Fibroblast of the aortic adventitia (primary cell): ENCODE measurements around the gene PRKACB. TPM values are rescaled to one million over a fixed set of nuclear protein-coding genes. Genes with fewer than 3 reads are reported as not detected.
A peak's percentile ranks its signal among the peaks of the same experiment; 100 is the strongest.
"Not testable (repeated sequence)": the region's sequence is repeated elsewhere in the genome, so short reads cannot be mapped to it uniquely, and the experiment has no call there.

Experiments used
- DNase-seq: peaks from one replicate; pipeline ENCODE4 v3.0.0-alpha.2; 2010; ENCODE audit warnings: low read depth
- H3K4me3 ChIP-seq: 2 replicates; pipeline ENCODE4 v1.5.1; 2011; ENCODE audit warnings: low read depth, mild to moderate bottlenecking, control low read depth, low read length, moderate library complexity
- small RNA-seq: library from RNA; depleted of rRNA; stranded (forward); fragments of <200 nt; gene quantifications from one replicate; pipeline ENCODE3, GENCODE V24; 2012
- total RNA-seq: library from RNA; depleted of rRNA; stranded (reverse); fragments of >200 nt; gene quantifications from 2 replicates; pipeline ENCODE4 v1.2.3, GENCODE V29; 2012; ENCODE audit warnings: low replicate concordance
- TF ChIP-seq, protein P1 (sequence below): IDR thresholded peaks from 2 replicates; pipeline ENCODE4 v1.5.1; 2011; ENCODE audit warnings: mild to moderate bottlenecking, low read length, control low read depth, inconsistent platforms; ENCODE audit not compliant: insufficient read depth

PRKACB gene
- total RNA-seq, 1 donor = 30.3 TPM

DNA sequence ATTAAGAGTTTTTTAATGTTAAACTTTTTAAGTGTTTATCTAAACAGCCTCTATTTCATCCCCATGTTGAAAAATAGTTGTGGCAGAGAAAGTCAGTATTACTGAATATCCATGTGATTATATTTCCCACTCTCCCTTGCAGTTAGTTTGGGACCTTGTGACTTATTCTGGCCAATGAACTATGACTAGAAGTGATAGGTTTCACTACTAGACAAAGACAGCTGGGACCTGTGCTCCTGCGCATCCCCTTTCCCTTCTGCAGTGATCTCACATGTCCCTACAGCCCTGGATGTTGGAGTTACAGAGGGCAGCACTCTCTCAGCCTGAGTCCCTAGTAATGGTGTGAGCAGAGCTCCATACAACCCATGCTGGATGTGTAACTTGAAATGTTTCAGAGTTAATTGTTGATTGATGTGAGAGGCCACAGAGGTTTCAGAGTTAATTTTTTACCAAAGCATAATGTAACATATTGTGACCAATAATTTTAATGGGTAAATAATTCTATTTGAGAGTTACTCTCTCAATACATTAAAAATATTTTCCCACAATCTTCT is 138.8 kb downstream of the PRKACB start:
- DNase-seq = no peak
- no peak overlapping the region for H3K4me3 ChIP-seq
- TF ChIP-seq, protein P1, sequence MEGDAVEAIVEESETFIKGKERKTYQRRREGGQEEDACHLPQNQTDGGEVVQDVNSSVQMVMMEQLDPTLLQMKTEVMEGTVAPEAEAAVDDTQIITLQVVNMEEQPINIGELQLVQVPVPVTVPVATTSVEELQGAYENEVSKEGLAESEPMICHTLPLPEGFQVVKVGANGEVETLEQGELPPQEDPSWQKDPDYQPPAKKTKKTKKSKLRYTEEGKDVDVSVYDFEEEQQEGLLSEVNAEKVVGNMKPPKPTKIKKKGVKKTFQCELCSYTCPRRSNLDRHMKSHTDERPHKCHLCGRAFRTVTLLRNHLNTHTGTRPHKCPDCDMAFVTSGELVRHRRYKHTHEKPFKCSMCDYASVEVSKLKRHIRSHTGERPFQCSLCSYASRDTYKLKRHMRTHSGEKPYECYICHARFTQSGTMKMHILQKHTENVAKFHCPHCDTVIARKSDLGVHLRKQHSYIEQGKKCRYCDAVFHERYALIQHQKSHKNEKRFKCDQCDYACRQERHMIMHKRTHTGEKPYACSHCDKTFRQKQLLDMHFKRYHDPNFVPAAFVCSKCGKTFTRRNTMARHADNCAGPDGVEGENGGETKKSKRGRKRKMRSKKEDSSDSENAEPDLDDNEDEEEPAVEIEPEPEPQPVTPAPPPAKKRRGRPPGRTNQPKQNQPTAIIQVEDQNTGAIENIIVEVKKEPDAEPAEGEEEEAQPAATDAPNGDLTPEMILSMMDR = no peak

DNA sequence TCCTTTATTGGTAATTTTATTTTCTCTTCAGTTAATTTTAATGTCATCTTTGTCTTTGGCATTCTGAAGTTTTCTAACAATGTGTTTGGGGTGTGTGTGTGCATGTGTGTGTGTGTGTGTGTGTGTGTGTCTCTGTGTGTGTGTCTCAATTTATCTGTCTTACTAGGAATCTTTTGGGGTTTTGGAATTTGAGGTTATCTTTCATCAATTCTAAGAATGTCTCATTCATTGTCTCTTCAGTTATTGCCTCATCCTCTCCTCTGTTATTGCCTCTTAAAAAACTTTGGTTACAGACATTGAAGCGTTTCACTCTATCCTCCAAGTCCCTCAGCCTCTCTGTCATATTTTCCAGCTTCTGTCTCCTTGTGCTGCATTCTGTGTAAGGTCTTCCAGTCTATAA is 139.3 kb downstream of the PRKACB start:
- DNase-seq = peak; percentile 21
- no peak overlapping the region for H3K4me3 ChIP-seq
- TF ChIP-seq, protein P1 = no peak

DNA sequence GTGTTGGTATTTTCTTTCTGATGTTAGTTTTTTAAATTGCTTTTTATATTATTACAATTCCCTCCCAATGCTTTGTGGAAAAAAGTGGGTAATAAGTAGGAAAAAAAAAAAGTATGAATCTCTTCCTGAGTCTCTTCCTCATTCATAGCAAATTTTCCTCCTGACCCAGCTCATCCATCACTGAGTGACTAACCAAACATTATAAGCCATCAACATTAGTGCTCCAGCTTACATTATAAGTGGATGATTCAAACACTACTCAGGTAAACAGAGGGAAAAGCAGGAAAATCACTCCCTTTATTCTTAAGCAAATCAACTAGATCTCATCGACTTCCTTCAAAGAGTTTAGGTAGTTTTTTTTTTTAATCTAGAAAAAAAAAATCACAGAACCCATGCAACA is 142.0 kb downstream of the PRKACB start:
- TF ChIP-seq, protein P1 = no peak
- no peak overlapping the region for H3K4me3 ChIP-seq
- DNase-seq = peak; percentile 10

DNA sequence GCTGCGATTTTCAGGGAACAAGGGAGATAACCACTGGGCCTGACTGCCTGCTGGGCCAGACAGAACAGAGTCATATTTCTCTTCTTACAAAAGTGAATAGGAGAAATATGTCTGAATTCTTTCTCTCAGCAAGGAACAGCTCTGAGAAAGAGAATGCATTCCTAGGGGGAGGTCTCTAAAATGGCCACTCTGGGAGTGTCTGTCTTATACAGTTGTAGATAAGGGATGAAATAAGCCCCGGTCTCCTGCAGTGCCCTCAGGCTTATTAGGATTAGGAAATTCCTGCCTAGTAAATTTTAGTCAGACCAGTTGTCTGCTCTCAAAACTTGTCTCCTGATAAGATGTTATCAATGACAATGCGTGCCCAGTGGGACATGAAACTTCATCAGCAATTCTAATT is 143.3 kb downstream of the PRKACB start:
- DNase-seq, H3K4me3 ChIP-seq: not testable (repeated sequence)

Small RNAs within 50 kb of the gene (small RNA-seq; reads per million reads assigned to genes)
- gene AL450063.1 (not detected), gene RF00410 (not detected)

Other genes starting within 250 kb of the PRKACB start
- 16.0 and 20.9 TPM in 2 replicates for gene TTLL7, start 145.1 kb upstream of the PRKACB start, total RNA-seq
- gene SAMD13, start 157.4 kb downstream of the PRKACB start, total RNA-seq = 1.4 and 3.1 TPM in 2 replicates